CD4-positive, alpha-beta T cell treated with Interleukin-15 for 4 hours (primary cell): ENCODE data around the gene MPO.

Experiments
- DNase-seq: peaks from one replicate; pipeline ENCODE4 v3.0.0-alpha.2; 2020; ENCODE audit warnings: low spot score

The MPO gene

GRCh38 chr17:58319173-58320162 is 38.7 kb upstream of the MPO start:
- DNase-seq, result no peak

GRCh38 chr17:58318627-58319172 is 38.0 kb upstream of the MPO start:
- DNase-seq, result no peak

- no peak for DNase-seq
Measured at GRCh38 chr17:58318065-58318481, 37.3 kb upstream of the MPO start.

- DNase-seq, result peak; percentile 90
Measured at GRCh38 chr17:58317421-58318064, 36.8 kb upstream of the MPO start.

- DNase-seq, result no peak
Measured at GRCh38 chr17:58316260-58316960, 35.7 kb upstream of the MPO start.

GRCh38 chr17:58315750-58316149 is 35.0 kb upstream of the MPO start:
- no peak for DNase-seq

GRCh38 chr17:58315281-58315711 is 34.6 kb upstream of the MPO start:
- no peak for DNase-seq

- DNase-seq, result no peak
Measured at GRCh38 chr17:58314706-58315015, 33.9 kb upstream of the MPO start.

- no peak for DNase-seq
Measured at GRCh38 chr17:58313815-58314705, 33.3 kb upstream of the MPO start.

- no peak for DNase-seq
Measured at GRCh38 chr17:58312829-58313228, 32.1 kb upstream of the MPO start.

- DNase-seq, result no peak
Measured at GRCh38 chr17:58312021-58312630, 31.4 kb upstream of the MPO start.

- DNase-seq, result no peak
Measured at GRCh38 chr17:58311429-58311894, 30.7 kb upstream of the MPO start.

GRCh38 chr17:58310511-58311428 is 30.0 kb upstream of the MPO start:
- DNase-seq, result no peak

- no peak for DNase-seq
Measured at GRCh38 chr17:58309918-58310259, 29.2 kb upstream of the MPO start.

GRCh38 chr17:58308985-58309917 is 28.5 kb upstream of the MPO start:
- DNase-seq, result no peak

- DNase-seq, result no peak
Measured at GRCh38 chr17:58308173-58308984, 27.6 kb upstream of the MPO start.

- DNase-seq, result no peak
Measured at GRCh38 chr17:58307468-58308172, 26.9 kb upstream of the MPO start.
